ENCODE results near the gene ZIC4. TPM values are rescaled to one million over a fixed set of nuclear protein-coding genes. Genes with fewer than 3 reads are reported as not detected.
A peak's percentile ranks its signal among the peaks of the same experiment; 100 is the strongest.

The ZIC4 gene
- total RNA-seq, 1 donor from 2014 or later: not detected

GRCh38 chr3:147355753-147356090 is 50.6 kb downstream of the ZIC4 start:
- DNase-seq (ENCODE audit: low read depth in 2 of 2): no peak

GRCh38 chr3:147355084-147355752 is 51.1 kb downstream of the ZIC4 start:
- no peak for DNase-seq (ENCODE audit: low read depth in 2 of 2)

GRCh38 chr3:147354623-147355022 is 51.7 kb downstream of the ZIC4 start:
- no peak for DNase-seq (ENCODE audit: low read depth in 2 of 2)

GRCh38 chr3:147351301-147351700 is 55.0 kb downstream of the ZIC4 start:
- DNase-seq (ENCODE audit: low read depth in 2 of 2): no peak

- DNase-seq (ENCODE audit: low read depth in 2 of 2): no peak
Observed at GRCh38 chr3:147348976-147349375, 57.4 kb downstream of the ZIC4 start.

- no peak for DNase-seq (ENCODE audit: low read depth in 2 of 2)
Observed at GRCh38 chr3:147343926-147344325, 62.4 kb downstream of the ZIC4 start.

- no peak for DNase-seq (ENCODE audit: low read depth in 2 of 2)
Observed at GRCh38 chr3:147341727-147342126, 64.6 kb downstream of the ZIC4 start.

GRCh38 chr3:147336543-147337278 is 69.6 kb downstream of the ZIC4 start:
- peak; percentile 56 to 83 for DNase-seq (ENCODE audit: low read depth in 2 of 2)

Other genes with a start within 250 kb of the ZIC4 start
- not detected in 2 replicates for gene ZIC1, start 2.8 kb upstream of the ZIC4 start, total RNA-seq